ENCODE data around the gene CGAS. TPM values are rescaled to one million over a fixed set of nuclear protein-coding genes. Genes with fewer than 3 reads are reported as not detected.

The CGAS gene
- polyA plus RNA-seq, 1 donor from 2014 or later: 0.53 TPM

GRCh38 chr6:73395875-73396274, 56.2 kb downstream of the CGAS start:
- no peaks in the 10 kb centered on the region for H3K9me2 ChIP-seq (ENCODE audit: insufficient read depth, low read length)
- H4K20me1 ChIP-seq (ENCODE audit: insufficient read depth): no peaks in the 10 kb centered on the region
- H3F3A ChIP-seq (ENCODE audit: insufficient read depth, low read length, poor library complexity, severe bottlenecking): no peaks in the 10 kb centered on the region
- no peak for TF ChIP-seq SMC3 (conservative IDR thresholded peaks at IDR 0.05; ENCODE audit: poor library complexity)
- no peak for TF ChIP-seq REST (IDR thresholded peaks at IDR 0.05; ENCODE audit: borderline replicate concordance)
- no peak for TF ChIP-seq CTCF (IDR thresholded peaks at IDR 0.05; ENCODE audit: poor library complexity, severe bottlenecking)
- no peak for TF ChIP-seq MXI1 (conservative IDR thresholded peaks at IDR 0.05; ENCODE audit: poor library complexity, severe bottlenecking)
- TF ChIP-seq EP300 (conservative IDR thresholded peaks at IDR 0.05; ENCODE audit: poor library complexity, severe bottlenecking): no peak
- no peak for TF ChIP-seq RAD21 (conservative IDR thresholded peaks at IDR 0.05)
- H3K27ac ChIP-seq (ENCODE audit: low read length): no peak overlapping the region
- no peaks in the 10 kb centered on the region for H3K9me3 ChIP-seq (ENCODE audit: low read length)
- H3K36me3 ChIP-seq (ENCODE audit: insufficient read depth, low read length): no peaks in the 10 kb centered on the region
- no peaks in the 10 kb centered on the region for H3K27me3 ChIP-seq (ENCODE audit: insufficient read depth, low read depth, low read length)
- no peak overlapping the region for H3K4me3 ChIP-seq (ENCODE audit: low read length)
- H2AFZ ChIP-seq (ENCODE audit: low read depth, low read length): no peak overlapping the region
- H3K4me2 ChIP-seq (ENCODE audit: low read length): no peak overlapping the region
- H3K79me2 ChIP-seq (replicated peaks; ENCODE audit: insufficient read depth, low read length): no peaks in the 10 kb centered on the region
- H3K9ac ChIP-seq (ENCODE audit: low read length): no peak overlapping the region

DNA sequence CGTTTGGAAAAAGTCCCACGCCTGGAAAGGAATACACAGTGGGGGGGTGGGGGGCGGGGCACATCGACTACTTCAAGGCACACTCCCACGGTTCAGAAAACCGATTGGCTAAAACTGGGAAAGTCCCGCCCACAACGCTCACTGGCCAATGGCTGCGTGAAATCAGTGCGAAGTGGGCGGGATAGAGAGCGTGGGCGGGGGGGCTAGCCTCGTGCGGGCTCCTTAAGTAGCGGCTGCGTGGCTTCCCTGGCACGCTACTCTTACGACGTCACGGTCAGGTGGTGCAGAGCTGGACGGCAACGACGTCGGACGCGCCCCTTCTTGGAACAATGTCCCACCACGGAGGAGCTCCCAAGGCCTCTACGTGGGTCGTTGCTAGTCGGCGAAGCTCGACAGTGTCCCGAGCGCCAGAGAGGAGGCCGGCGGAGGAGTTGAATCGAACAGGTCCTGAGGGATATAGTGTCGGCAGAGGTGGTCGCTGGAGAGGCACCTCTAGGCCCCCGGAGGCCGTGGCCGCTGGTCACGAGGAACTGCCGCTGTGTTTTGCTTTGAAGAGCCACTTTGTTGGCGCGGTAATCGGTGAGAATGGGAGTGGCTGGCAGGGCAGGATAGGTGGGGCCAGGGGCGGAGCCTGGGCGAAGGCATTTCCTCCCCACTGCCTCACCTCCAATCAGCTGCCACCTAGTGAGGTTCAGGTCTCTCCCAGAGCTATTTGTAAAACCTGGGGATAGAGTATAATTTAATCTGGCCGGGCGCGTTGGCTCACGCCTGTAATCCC, 57.3 kb downstream of the CGAS start, which contains the start of gene DDX43:
TSS of gene DDX43 (plus strand) at position 252 of the 778 bp plus-strand sequence. CDS start at position 330, 78 bp downstream.
- H3K9ac ChIP-seq (ENCODE audit: low read length): no peak within 1 kb of the TSS

More for the DNA sequence above, 57.3 kb downstream of the CGAS start, which contains the start of gene DDX43:
- H4K20me1 ChIP-seq (ENCODE audit: insufficient read depth): no peaks in the 10 kb centered on the region
- no peak within 1 kb of the TSS for H3K4me2 ChIP-seq (ENCODE audit: low read length)
- no peak for TF ChIP-seq CTCF (IDR thresholded peaks at IDR 0.05; ENCODE audit: poor library complexity, severe bottlenecking)
- TF ChIP-seq EP300 (conservative IDR thresholded peaks at IDR 0.05; ENCODE audit: poor library complexity, severe bottlenecking): no peak
- TF ChIP-seq SMC3 (conservative IDR thresholded peaks at IDR 0.05; ENCODE audit: poor library complexity): no peak
- TF ChIP-seq POLR2AphosphoS5 (IDR thresholded peaks at IDR 0.05): no peak
- no peak for TF ChIP-seq MXI1 (conservative IDR thresholded peaks at IDR 0.05; ENCODE audit: poor library complexity, severe bottlenecking)
- TF ChIP-seq EZH2 (IDR thresholded peaks at IDR 0.05; ENCODE audit: borderline replicate concordance, insufficient read depth, low read length, poor library complexity, severe bottlenecking): no peak
- no peak for TF ChIP-seq RAD21 (conservative IDR thresholded peaks at IDR 0.05)
- TF ChIP-seq TAF1 (IDR thresholded peaks at IDR 0.05; ENCODE audit: low read depth): no peak
- no peak for TF ChIP-seq REST (IDR thresholded peaks at IDR 0.05; ENCODE audit: borderline replicate concordance)
- no peaks in the 10 kb centered on the region for H3K79me2 ChIP-seq (replicated peaks; ENCODE audit: insufficient read depth, low read length)
- H3K9me3 ChIP-seq (ENCODE audit: low read length): no peaks in the 10 kb centered on the region
- H3K36me3 ChIP-seq (ENCODE audit: insufficient read depth, low read length): no peaks in the 10 kb centered on the region
- H3K27ac ChIP-seq (ENCODE audit: low read length): no peak within 1 kb of the TSS
- H3F3A ChIP-seq (ENCODE audit: insufficient read depth, low read length, poor library complexity, severe bottlenecking): no peaks in the 10 kb centered on the region
- no peaks in the 10 kb centered on the region for H3K9me2 ChIP-seq (ENCODE audit: insufficient read depth, low read length)
- H3K4me3 ChIP-seq (ENCODE audit: low read length): no peak within 1 kb of the TSS
- H2AFZ ChIP-seq (ENCODE audit: low read depth, low read length): no peak within 1 kb of the TSS
- H3K27me3 ChIP-seq (ENCODE audit: insufficient read depth, low read depth, low read length): no peaks in the 10 kb centered on the region
